ENCODE measurements around the gene ROS1.

Gene ROS1

GRCh38 chr6:117309611-117310010 lies 116.1 kb downstream of the ROS1 start:
- H3K4me3 ChIP-seq (ENCODE audit: low read depth, low read length): no peak overlapping the region
- TF ChIP-seq MYC (IDR thresholded peaks at IDR 0.05; ENCODE audit: low read depth, low read length) (no peak), CTCF (IDR thresholded peaks at IDR 0.05; ENCODE audit: low read depth, low read length) (no peak), POLR2A (IDR thresholded peaks at IDR 0.05; ENCODE audit: extremely low read depth, insufficient read length) (no peak)
- TF ChIP-seq, protein P1, sequence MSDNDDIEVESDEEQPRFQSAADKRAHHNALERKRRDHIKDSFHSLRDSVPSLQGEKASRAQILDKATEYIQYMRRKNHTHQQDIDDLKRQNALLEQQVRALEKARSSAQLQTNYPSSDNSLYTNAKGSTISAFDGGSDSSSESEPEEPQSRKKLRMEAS (IDR thresholded peaks at IDR 0.05; ENCODE audit: low read depth, low read length): no peak
- no peak for DNase-seq (ENCODE audit: low read depth)

- no peak for TF ChIP-seq CTCF (IDR thresholded peaks at IDR 0.05; ENCODE audit: low read depth, low read length)
- no peak for TF ChIP-seq POLR2A (IDR thresholded peaks at IDR 0.05; ENCODE audit: extremely low read depth, insufficient read length)
- TF ChIP-seq, protein P1 (IDR thresholded peaks at IDR 0.05; ENCODE audit: low read depth, low read length): no peak
- no peak for TF ChIP-seq MYC (IDR thresholded peaks at IDR 0.05; ENCODE audit: low read depth, low read length)
- DNase-seq (ENCODE audit: low read depth): no peak
- H3K4me3 ChIP-seq (ENCODE audit: low read depth, low read length): no peak overlapping the region
Observed at GRCh38 chr6:117309069-117309468, 116.7 kb downstream of the ROS1 start.

DNA sequence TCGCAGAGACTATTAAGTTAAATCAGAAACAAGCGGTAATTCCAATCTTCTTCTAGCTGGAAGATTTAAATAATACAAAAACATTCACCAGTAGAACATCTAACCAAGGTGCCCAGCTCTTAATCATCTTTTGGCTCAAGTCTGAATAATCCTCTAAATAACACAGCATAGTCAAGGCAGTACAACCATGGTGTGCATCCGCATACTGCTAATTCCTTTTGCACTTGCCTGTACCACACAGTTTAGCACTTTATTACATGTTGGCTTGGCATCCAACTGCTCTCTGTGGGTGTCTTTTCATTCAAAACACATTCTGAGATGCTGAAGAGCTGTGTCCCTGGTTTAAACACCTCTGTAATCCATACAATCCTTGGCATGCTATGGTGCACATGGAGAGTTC lies 118.1 kb downstream of the ROS1 start:
- no peak overlapping the region for H3K4me3 ChIP-seq (ENCODE audit: low read depth, low read length)
- TF ChIP-seq, protein P1 (IDR thresholded peaks at IDR 0.05; ENCODE audit: low read depth, low read length): no peak
- TF ChIP-seq MYC (IDR thresholded peaks at IDR 0.05; ENCODE audit: low read depth, low read length): no peak
- no peak for TF ChIP-seq CTCF (IDR thresholded peaks at IDR 0.05; ENCODE audit: low read depth, low read length)
- no peak for TF ChIP-seq POLR2A (IDR thresholded peaks at IDR 0.05; ENCODE audit: extremely low read depth, insufficient read length)
- no peak for DNase-seq (ENCODE audit: low read depth)

DNA sequence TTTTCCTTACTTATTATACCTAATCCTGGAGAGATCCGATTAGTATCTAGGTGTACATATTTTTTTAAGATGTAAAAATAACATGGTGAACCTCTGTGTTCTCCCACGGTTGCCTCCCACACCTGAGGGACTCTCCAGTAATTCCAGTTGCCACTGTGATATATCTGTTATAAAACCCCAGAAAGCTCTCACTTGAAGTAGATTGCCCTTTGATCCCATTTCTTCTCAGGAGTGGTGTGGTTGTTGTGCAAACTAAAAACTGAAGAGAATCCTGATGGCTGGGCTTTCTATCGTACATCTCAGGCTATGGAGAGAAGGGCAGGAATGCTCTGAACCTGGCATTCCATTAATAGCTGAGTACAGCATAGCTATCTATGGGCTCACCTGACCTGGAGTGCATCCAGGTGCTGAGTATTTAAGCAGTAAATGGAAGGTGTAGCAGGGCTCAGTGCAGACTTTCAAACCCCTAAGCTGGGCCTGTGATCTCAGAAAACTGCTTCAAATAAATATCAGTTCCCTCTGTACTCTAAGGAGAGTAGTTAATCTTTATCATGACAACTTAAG lies 119.4 kb downstream of the ROS1 start:
- DNase-seq (ENCODE audit: low read depth): no peak
- H3K4me3 ChIP-seq (ENCODE audit: low read depth, low read length): no peak overlapping the region
- TF ChIP-seq, protein P1 (IDR thresholded peaks at IDR 0.05; ENCODE audit: low read depth, low read length): no peak
- TF ChIP-seq CTCF (IDR thresholded peaks at IDR 0.05; ENCODE audit: low read depth, low read length) (no peak), MYC (IDR thresholded peaks at IDR 0.05; ENCODE audit: low read depth, low read length) (no peak), POLR2A (IDR thresholded peaks at IDR 0.05; ENCODE audit: extremely low read depth, insufficient read length) (no peak)

GRCh38 chr6:117304446-117304845 lies 121.3 kb downstream of the ROS1 start:
- TF ChIP-seq CTCF (IDR thresholded peaks at IDR 0.05; ENCODE audit: low read depth, low read length): no peak
- no peak for TF ChIP-seq POLR2A (IDR thresholded peaks at IDR 0.05; ENCODE audit: extremely low read depth, insufficient read length)
- no peak for TF ChIP-seq MYC (IDR thresholded peaks at IDR 0.05; ENCODE audit: low read depth, low read length)
- TF ChIP-seq, protein P1 (IDR thresholded peaks at IDR 0.05; ENCODE audit: low read depth, low read length): no peak
- H3K4me3 ChIP-seq (ENCODE audit: low read depth, low read length): no peak overlapping the region
- DNase-seq (ENCODE audit: low read depth): no peak

Data from NB4 (cell line).